ENCODE measurements around the gene HMHB1.
"Not testable (repeated sequence)": the region's sequence is repeated elsewhere in the genome, so short reads cannot be mapped to it uniquely, and the experiment has no call there.

HMHB1 gene

DNA sequence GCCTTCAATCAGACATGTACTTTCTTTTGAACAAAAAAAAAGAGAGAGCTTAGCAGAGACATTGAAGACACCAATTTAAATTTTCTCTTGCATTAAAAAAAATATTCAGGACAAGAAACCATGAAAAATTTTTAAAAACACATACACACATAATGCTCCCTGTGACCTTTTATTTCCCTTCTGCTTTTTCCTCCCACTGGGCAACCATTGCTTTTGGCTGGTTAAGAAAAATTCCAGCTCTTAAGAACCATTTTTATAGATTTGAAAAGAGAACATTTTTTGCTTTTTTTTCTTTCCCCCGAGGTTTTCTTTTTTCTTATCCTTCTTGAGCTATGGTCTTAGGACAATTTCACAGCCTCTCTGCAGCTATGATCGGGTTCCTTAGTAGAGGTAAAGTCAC, 6.1 kb upstream of the HMHB1 start:
- DNase-seq, result no peak

GRCh38 chr5:143806579-143806978, 5.4 kb upstream of the HMHB1 start:
- DNase-seq, result no peak

DNA sequence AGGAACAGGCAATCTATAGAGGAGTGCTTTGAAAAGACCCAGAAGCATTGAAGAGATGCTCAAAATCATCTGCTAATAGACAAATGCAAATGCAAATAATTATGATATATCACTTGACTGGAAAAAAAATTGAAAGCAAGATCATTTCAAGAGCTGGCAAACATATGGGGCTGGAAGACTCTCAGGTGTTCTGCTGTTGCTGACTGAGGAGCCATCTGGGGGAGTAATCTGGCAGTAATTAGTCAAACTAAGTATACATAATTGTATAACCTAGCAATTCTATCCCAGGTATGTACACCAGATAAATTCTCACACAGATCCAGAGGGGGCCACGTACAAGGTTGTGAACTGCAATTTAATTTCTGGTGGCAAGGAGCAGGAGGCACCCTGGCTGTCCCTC, 4.6 kb upstream of the HMHB1 start:
- no peak for DNase-seq

DNA sequence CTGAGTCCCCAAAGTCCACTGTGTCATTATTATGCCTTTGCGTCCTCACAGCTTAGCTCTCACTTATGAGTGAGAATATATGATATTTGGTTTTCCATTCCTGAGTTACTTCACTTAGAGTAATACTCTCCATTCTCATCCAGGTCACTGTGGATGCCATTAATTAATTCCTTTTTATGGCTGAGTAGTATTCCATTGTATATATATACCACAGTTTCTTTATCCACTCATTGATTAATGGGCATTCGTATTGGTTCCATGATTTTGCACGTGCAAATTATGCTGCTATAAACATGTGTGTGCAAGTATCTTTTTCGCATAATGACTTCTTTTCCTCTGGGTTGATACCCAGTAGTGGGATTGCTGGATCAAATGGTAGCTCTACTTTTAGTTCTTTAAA, 4.4 kb downstream of the HMHB1 start:
- not testable (repeated sequence) for DNase-seq

DNA sequence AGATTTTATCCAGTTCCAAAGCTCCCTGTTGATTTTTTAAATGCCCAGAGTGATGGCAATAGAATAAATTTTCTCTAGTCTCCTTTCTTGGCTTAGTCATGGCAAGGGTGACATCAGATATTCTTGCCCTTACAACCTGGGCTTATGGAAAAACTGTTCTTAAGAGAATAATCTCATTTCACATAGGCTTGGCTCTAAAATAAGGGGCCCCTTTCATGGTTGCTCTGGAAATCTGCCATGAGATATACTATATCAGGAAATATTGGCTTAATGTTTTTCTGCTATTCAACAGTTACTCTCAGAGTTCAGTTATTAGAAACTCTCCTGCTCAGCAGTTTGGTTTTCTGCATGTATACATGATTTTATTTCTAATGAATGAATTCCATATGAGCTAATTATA, 7.8 kb downstream of the HMHB1 start:
- no peak for DNase-seq

DNA sequence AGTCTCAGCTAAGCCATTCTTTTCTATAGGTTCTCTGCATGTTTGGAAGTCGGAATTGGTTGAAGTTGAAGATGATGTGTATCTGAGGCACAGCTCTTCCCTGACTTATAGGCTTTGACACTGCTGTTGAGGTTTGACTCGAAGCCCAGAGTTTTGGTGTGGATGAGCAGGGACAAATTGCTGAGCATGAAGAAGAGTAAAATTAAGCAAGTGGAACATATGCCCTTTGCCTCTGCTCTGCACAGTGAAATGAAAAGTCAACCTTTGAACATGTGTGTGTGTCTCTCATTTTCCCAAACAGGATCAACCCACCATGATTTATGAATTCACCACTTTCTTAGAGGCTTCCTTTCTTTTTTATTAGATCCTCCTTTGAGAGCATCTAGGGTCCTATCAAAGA, 8.5 kb downstream of the HMHB1 start:
- DNase-seq, result no peak

GRCh38 chr5:143824851-143825720, 13.1 kb downstream of the HMHB1 start:
- peak; percentile 79 to 84 for DNase-seq

GRCh38 chr5:143826951-143827444, 15.0 kb downstream of the HMHB1 start:
- DNase-seq, result no peak

- peak in 1 of 2 donors; percentile 18 for DNase-seq
Observed at GRCh38 chr5:143828710-143829109, 16.7 kb downstream of the HMHB1 start.

DNA sequence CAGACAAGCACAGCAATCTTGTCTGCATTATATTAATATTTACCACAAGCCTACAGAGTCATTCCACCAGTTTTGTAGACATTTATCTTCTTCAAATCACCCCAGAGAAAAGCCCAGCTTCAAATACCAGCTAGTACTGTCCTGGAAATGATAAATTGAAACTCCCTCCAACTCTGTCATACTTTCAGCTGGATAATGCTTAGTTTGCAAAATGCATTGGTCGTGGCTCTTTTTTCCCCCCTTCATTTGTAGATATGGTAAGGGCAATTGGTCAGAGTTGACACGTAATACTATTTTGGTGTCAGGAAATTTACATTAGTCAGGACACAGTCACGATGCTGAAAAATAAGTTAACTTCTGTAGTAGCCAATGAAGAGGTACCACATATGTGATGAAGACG, 21.2 kb downstream of the HMHB1 start:
- no peak for DNase-seq

DNA sequence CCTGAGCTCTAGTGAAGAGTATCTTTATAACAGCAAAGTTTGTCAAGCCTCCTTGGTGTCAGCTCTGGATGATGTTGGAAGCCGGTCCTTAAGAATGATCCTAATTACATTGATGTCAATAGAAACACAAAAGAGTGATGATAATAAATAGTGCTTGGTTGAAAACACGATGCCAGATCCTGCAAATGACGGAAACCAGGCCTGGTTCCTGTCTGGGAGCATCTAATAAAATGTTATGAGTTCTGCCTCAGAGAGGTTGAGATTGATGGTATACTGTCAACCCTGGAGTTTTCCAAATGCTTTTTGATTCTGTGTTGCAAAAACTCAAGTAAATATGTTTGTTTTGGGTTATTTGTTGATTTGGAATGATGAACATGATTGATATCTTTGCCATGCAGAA, 23.3 kb downstream of the HMHB1 start:
- DNase-seq, result no peak

- no peak for DNase-seq
Observed at GRCh38 chr5:143836161-143836725, 24.3 kb downstream of the HMHB1 start.

- no peak for DNase-seq
Observed at GRCh38 chr5:143837306-143837848, 25.4 kb downstream of the HMHB1 start.

- no peak for DNase-seq
Observed at GRCh38 chr5:143841446-143841845, 29.5 kb downstream of the HMHB1 start.

- no peak for DNase-seq
Observed at GRCh38 chr5:143842920-143843319, 31.0 kb downstream of the HMHB1 start.

DNA sequence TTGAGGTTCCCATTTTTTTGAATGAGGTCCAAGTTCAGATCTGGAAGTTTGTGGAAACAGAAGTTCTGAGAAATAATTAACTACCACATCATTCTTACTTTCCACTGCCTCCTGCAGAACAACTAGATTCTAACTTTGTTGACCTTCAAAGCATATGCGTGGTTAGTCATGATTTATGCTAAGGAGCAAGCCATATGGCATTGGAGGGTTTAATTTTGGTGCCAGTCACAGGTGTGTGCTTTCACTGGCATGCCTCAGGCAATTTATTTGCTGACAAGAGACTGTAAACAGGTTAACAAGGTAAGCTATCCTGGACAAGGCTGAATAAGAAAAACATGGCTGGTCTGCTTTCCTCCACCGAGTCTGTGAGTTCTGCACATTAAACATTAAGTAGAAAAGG, 31.5 kb downstream of the HMHB1 start:
- no peak for DNase-seq

DNA sequence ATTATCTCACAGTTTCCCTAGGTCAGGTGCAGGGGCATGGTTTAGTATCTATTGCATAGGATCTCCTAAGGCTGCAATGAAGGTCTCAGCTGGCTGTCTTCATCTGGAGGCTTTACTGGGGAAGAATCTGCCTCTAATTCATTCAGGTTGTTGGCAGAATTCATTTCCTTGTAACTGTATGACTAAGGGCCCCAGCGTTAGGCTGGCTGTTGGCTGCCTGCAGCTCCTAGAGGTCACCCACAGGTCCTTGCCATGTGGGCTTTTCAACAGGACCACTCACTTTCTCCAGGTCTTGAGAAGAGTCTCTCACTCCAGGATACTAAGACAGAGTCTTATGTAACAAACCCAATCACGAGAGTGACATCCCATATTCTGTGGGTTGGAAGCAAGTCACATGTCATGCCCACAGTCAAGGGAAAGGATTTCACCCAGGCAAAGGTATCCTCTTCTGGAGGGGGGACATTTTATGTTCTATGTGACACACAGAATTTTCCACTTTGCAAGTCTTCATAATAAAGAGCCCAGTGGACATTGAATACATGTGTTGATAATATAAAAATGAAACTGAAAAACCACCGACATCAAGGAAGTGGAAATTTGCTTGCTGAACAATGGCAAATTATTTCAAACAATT, 38.2 kb downstream of the HMHB1 start:
- DNase-seq, result no peak

- no peak for DNase-seq
Observed at GRCh38 chr5:143851383-143851782, 39.4 kb downstream of the HMHB1 start.

- DNase-seq, result no peak
Observed at GRCh38 chr5:143860211-143860610, 48.2 kb downstream of the HMHB1 start.

GRCh38 chr5:143862271-143862670, 50.3 kb downstream of the HMHB1 start:
- no peak for DNase-seq

DNA sequence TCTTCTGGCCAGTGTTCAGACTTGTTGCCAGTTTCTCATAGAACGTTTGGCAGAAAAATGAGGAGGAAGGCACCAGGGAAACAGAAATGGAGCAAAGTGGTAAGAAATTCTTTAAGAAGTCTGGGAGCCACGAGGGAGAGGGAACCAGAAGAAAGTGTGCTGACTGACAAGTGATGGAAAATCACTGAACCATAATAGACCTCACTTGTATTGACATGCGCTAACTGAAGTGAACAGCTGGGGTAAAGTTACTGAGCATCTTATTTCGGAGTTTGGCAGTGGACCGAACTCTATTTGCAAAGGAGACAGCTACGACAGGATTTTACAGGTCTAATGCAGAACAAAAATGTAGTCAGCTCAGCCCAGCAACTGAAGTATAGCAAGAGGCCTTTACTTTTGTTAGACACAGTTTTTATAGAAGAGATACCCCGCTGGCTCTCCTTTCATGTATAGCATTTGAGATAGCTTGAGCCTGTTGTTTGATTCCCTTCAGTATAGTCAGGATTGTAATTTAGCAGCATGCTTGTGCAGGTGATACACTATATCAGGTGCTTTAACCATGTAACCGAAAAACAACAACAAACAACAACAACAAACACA, 53.6 kb downstream of the HMHB1 start:
- DNase-seq, result no peak
